ENCODE results near the gene SH3BP1. TPM values are rescaled to one million over a fixed set of nuclear protein-coding genes. Genes with fewer than 3 reads are reported as not detected.

SH3BP1 gene
- polyA plus RNA-seq, 1 donor from 2014 or later: 0.63 TPM

- Histone ChIP-seq H2AFZ (ENCODE audit: low read depth, low read length) (peak overlapping the region; percentile 68), H3K9me2 (ENCODE audit: insufficient read depth, low read length) (no peaks in the 10 kb centered on the region), H3K79me2 (replicated peaks; ENCODE audit: insufficient read depth, low read length) (peaks cover 11% of the 10 kb centered on the region), H4K20me1 (ENCODE audit: insufficient read depth) (no peaks in the 10 kb centered on the region), H3K27ac (ENCODE audit: low read length) (peak overlapping the region; percentile 90), H3K9me3 (ENCODE audit: low read length) (no peaks in the 10 kb centered on the region), H3K9ac (ENCODE audit: low read length) (peak overlapping the region; percentile 75), H3K4me2 (ENCODE audit: low read length) (peak overlapping the region; percentile 72), H3F3A (ENCODE audit: insufficient read depth, low read length, poor library complexity, severe bottlenecking) (peaks cover 3% of the 10 kb centered on the region), H3K27me3 (ENCODE audit: insufficient read depth, low read depth, low read length) (no peaks in the 10 kb centered on the region), H3K4me3 (ENCODE audit: low read length) (peak overlapping the region; percentile 69), H3K36me3 (ENCODE audit: insufficient read depth, low read length) (no peaks in the 10 kb centered on the region)
- TF ChIP-seq TAF1 (IDR thresholded peaks at IDR 0.05; ENCODE audit: low read depth) (no peak), EZH2 (IDR thresholded peaks at IDR 0.05; ENCODE audit: borderline replicate concordance, insufficient read depth, low read length, poor library complexity, severe bottlenecking) (no peak), RAD21 (conservative IDR thresholded peaks at IDR 0.05) (no peak), POLR2AphosphoS5 (IDR thresholded peaks at IDR 0.05) (no peak), MXI1 (conservative IDR thresholded peaks at IDR 0.05; ENCODE audit: poor library complexity, severe bottlenecking) (no peak), EP300 (conservative IDR thresholded peaks at IDR 0.05; ENCODE audit: poor library complexity, severe bottlenecking) (no peak), SMC3 (conservative IDR thresholded peaks at IDR 0.05; ENCODE audit: poor library complexity) (no peak)
- TF ChIP-seq, protein P1, sequence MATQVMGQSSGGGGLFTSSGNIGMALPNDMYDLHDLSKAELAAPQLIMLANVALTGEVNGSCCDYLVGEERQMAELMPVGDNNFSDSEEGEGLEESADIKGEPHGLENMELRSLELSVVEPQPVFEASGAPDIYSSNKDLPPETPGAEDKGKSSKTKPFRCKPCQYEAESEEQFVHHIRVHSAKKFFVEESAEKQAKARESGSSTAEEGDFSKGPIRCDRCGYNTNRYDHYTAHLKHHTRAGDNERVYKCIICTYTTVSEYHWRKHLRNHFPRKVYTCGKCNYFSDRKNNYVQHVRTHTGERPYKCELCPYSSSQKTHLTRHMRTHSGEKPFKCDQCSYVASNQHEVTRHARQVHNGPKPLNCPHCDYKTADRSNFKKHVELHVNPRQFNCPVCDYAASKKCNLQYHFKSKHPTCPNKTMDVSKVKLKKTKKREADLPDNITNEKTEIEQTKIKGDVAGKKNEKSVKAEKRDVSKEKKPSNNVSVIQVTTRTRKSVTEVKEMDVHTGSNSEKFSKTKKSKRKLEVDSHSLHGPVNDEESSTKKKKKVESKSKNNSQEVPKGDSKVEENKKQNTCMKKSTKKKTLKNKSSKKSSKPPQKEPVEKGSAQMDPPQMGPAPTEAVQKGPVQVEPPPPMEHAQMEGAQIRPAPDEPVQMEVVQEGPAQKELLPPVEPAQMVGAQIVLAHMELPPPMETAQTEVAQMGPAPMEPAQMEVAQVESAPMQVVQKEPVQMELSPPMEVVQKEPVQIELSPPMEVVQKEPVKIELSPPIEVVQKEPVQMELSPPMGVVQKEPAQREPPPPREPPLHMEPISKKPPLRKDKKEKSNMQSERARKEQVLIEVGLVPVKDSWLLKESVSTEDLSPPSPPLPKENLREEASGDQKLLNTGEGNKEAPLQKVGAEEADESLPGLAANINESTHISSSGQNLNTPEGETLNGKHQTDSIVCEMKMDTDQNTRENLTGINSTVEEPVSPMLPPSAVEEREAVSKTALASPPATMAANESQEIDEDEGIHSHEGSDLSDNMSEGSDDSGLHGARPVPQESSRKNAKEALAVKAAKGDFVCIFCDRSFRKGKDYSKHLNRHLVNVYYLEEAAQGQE (IDR thresholded peaks at IDR 0.05; ENCODE audit: borderline replicate concordance): no peak
- TF ChIP-seq, protein P2, sequence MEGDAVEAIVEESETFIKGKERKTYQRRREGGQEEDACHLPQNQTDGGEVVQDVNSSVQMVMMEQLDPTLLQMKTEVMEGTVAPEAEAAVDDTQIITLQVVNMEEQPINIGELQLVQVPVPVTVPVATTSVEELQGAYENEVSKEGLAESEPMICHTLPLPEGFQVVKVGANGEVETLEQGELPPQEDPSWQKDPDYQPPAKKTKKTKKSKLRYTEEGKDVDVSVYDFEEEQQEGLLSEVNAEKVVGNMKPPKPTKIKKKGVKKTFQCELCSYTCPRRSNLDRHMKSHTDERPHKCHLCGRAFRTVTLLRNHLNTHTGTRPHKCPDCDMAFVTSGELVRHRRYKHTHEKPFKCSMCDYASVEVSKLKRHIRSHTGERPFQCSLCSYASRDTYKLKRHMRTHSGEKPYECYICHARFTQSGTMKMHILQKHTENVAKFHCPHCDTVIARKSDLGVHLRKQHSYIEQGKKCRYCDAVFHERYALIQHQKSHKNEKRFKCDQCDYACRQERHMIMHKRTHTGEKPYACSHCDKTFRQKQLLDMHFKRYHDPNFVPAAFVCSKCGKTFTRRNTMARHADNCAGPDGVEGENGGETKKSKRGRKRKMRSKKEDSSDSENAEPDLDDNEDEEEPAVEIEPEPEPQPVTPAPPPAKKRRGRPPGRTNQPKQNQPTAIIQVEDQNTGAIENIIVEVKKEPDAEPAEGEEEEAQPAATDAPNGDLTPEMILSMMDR (IDR thresholded peaks at IDR 0.05; ENCODE audit: poor library complexity, severe bottlenecking): no peak
Observed at GRCh38 chr22:37657590-37658132, 18.2 kb downstream of the SH3BP1 start.

DNA sequence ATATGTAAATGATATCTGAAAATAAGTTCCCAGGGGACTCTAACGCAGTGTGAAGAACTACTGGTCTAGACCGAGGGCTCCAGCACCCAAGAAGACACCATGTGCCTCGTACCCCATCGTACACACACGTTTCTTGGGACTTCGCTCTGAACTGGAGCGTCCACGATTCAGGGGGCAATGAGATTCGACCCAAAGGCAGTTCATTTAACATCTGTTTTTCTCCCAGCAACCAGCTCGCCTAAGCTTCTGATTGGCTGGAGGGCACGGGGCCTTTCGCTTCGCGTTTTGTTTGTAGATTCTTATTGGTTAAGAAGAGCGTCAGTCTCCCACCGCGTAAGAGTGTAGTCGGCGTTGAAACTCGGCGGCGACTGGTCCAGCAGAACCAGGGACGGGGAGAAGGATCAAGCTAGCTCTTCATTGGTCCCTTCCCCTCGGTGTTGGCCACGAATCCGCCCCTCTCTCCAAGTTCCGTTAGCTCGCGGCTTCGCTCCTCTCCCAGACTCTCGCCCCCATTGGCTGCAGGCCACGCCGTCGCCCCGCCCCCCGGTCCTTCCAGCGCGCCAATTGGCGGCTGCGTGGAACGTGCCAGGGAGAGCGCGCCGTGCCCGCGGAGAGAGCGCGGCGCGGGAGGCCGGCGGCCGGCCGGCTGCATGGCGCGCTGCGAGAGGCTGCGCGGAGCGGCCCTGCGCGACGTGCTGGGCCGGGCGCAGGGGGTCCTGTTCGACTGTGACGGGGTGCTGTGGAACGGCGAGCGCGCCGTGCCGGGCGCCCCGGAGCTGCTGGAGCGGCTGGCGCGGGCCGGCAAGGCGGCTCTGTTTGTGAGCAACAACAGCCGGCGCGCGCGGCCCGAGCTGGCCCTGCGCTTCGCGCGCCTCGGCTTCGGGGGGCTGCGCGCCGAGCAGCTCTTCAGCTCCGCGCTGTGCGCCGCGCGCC lies 18.9 kb downstream of the SH3BP1 start, which contains the start of gene PDXP:
Gene PDXP (plus strand): TSS at position 591 of the 933 bp plus-strand sequence. CDS start 60 bp downstream, at position 651.
- Histone ChIP-seq H3K9ac (ENCODE audit: low read length) (peak within 1 kb of the TSS; percentile 75), H3K36me3 (ENCODE audit: insufficient read depth, low read length) (no peaks in the 10 kb centered on the region), H2AFZ (ENCODE audit: low read depth, low read length) (peak within 1 kb of the TSS; percentile 68), H3F3A (ENCODE audit: insufficient read depth, low read length, poor library complexity, severe bottlenecking) (peaks cover 3% of the 10 kb centered on the region), H3K27me3 (ENCODE audit: insufficient read depth, low read depth, low read length) (no peaks in the 10 kb centered on the region), H3K4me3 (ENCODE audit: low read length) (peak within 1 kb of the TSS; percentile 93), H3K9me2 (ENCODE audit: insufficient read depth, low read length) (no peaks in the 10 kb centered on the region), H3K4me2 (ENCODE audit: low read length) (peak within 1 kb of the TSS; percentile 85), H3K27ac (ENCODE audit: low read length) (peak within 1 kb of the TSS; percentile 90), H3K79me2 (replicated peaks; ENCODE audit: insufficient read depth, low read length) (peaks cover 12% of the 10 kb centered on the region), H4K20me1 (ENCODE audit: insufficient read depth) (no peaks in the 10 kb centered on the region), H3K9me3 (ENCODE audit: low read length) (no peaks in the 10 kb centered on the region)
- TF ChIP-seq EZH2 (IDR thresholded peaks at IDR 0.05; ENCODE audit: borderline replicate concordance, insufficient read depth, low read length, poor library complexity, severe bottlenecking) (no peak), EP300 (conservative IDR thresholded peaks at IDR 0.05; ENCODE audit: poor library complexity, severe bottlenecking) (peak; percentile 61), POLR2AphosphoS5 (IDR thresholded peaks at IDR 0.05) (peak; percentile 78), RAD21 (conservative IDR thresholded peaks at IDR 0.05) (peak; percentile 32), MXI1 (conservative IDR thresholded peaks at IDR 0.05; ENCODE audit: poor library complexity, severe bottlenecking) (peak; percentile 90), SMC3 (conservative IDR thresholded peaks at IDR 0.05; ENCODE audit: poor library complexity) (peak; percentile 16), TAF1 (IDR thresholded peaks at IDR 0.05; ENCODE audit: low read depth) (peak; percentile 81)
- TF ChIP-seq, protein P1 (IDR thresholded peaks at IDR 0.05; ENCODE audit: borderline replicate concordance): peak; percentile 23
- TF ChIP-seq, protein P2 (IDR thresholded peaks at IDR 0.05; ENCODE audit: poor library complexity, severe bottlenecking): peak; percentile 15

Measured in neural cell (in vitro differentiated cells).